OCI-LY7 (cell line): Measurements from ENCODE around the gene PLXDC2. TPM values are rescaled to one million over a fixed set of nuclear protein-coding genes. Genes with fewer than 3 reads are reported as not detected.

Experiments
- BruUV-seq: library from RNA; stranded (reverse); fragments of 400-500 nt; replicated peaks from 2 replicates; lab custom pipeline; 2021; lab: Mats Ljungman, UMichigan
- CTCF ChIA-PET: fragments of 300-600 bp; sonication (Branson Sonifier 250); formaldehyde crosslinking; loops from one replicate; lab custom pipeline; 2022; ENCODE audit warnings: antibody characterized with exemption; ENCODE audit not compliant: unreplicated experiment; lab: Charles Lee
- POLR2A ChIA-PET: fragments of 300-600 bp; sonication (Branson Sonifier 250); formaldehyde crosslinking; loops from one replicate; lab custom pipeline; 2022; ENCODE audit warnings: antibody characterized with exemption; lab: Charles Lee
- DNase-seq: peaks from one replicate; pipeline ENCODE4 v3.0.0-alpha.2; 2015; ENCODE audit warnings: low spot score
- H2AFZ ChIP-seq: fragments of 200-600 bp; sonication (generic), shearing (Covaris generic); 2 replicates; pipeline ENCODE4 v1.6.1; 2014; ENCODE audit warnings: mild to moderate bottlenecking, antibody characterized with exemption, low read length, moderate library complexity
- H3K27ac ChIP-seq: fragments of 200-600 bp; sonication (generic); 2 replicates; pipeline ENCODE4 v1.5.1; 2014; ENCODE audit warnings: mixed run types, low read depth, mild to moderate bottlenecking, moderate library complexity, low read length, inconsistent platforms; ENCODE audit not compliant: poor library complexity, severe bottlenecking
- H3K36me3 ChIP-seq: fragments of 200-600 bp; sonication (generic); 2 replicates; pipeline ENCODE4 v1.6.1; 2014; ENCODE audit warnings: mild to moderate bottlenecking, antibody characterized with exemption, low read length, moderate library complexity, mixed read lengths; ENCODE audit not compliant: insufficient read depth
- H3K4me1 ChIP-seq: fragments of 200-600 bp; sonication (generic); 2 replicates; pipeline ENCODE4 v1.5.1; 2014; ENCODE audit warnings: mild to moderate bottlenecking, low read length; ENCODE audit not compliant: insufficient read depth, poor library complexity, severe bottlenecking
- H3K4me2 ChIP-seq: fragments of 200-600 bp; sonication (generic); 2 replicates; pipeline ENCODE4 v1.6.1; 2014; ENCODE audit warnings: mild to moderate bottlenecking, low read length
- H3K4me3 ChIP-seq: fragments of 200-600 bp; sonication (generic); 2 replicates; pipeline ENCODE4 v1.5.1; 2014; ENCODE audit warnings: mild to moderate bottlenecking, low read depth, low read length; ENCODE audit not compliant: poor library complexity, severe bottlenecking
- H3K79me2 ChIP-seq: fragments of 200-600 bp; sonication (generic); 2 replicates; pipeline ENCODE4 v1.6.1; 2016; ENCODE audit warnings: low read depth, mild to moderate bottlenecking, low read length, moderate library complexity, mixed read lengths; ENCODE audit not compliant: insufficient read depth
- H3K9me2 ChIP-seq: fragments of 200-600 bp; sonication (generic); 2 replicates; pipeline ENCODE4 v1.6.1; 2016; ENCODE audit warnings: mild to moderate bottlenecking, low read length, mixed read lengths; ENCODE audit not compliant: insufficient read depth
- H3K9me3 ChIP-seq: fragments of 200-600 bp; sonication (generic); 2 replicates; pipeline ENCODE4 v1.6.1; 2014; ENCODE audit warnings: mild to moderate bottlenecking, mixed run types, low read length, mixed read lengths
- H4K20me1 ChIP-seq: fragments of 200-600 bp; sonication (generic); 2 replicates; pipeline ENCODE4 v1.6.1; 2014; ENCODE audit warnings: mild to moderate bottlenecking, antibody characterized with exemption, low read length, moderate library complexity, mixed read lengths; ENCODE audit not compliant: insufficient read depth
- CTCF ChIP-seq: fragments of 200-600 bp; sonication (generic); conservative IDR thresholded peaks from 2 replicates; pipeline ENCODE4 v1.5.1; 2014; ENCODE audit warnings: mild to moderate bottlenecking, antibody characterized with exemption, low read length, moderate library complexity, mixed read lengths
- EZH2phosphoT487 ChIP-seq: fragments of 200-600 bp; sonication (generic); IDR thresholded peaks from 2 replicates; pipeline ENCODE4 v1.6.1; 2018; ENCODE audit warnings: low read depth, borderline replicate concordance, mild to moderate bottlenecking, mixed run types, antibody characterized with exemption, low read length, moderate library complexity, mixed read lengths
- intact Hi-C: fragments of 100-400 bp; cut with micrococcal nuclease; formaldehyde crosslinking; loops from one replicate; pipeline ENCODE4 v1.10.0; 2022; ENCODE audit not compliant: unreplicated experiment
- total RNA-seq, 2 experiments: library from RNA; depleted of rRNA in 1 of 2; stranded (reverse); fragments of >200 nt in 1 of 2; shearing (Covaris generic) in 1 of 2; gene quantifications; 2 replicates each; pipeline ENCODE4 v1.2.3, GENCODE V29; 2014 to 2022

The PLXDC2 gene
- total RNA-seq, 2 experiments from 2014 or later, result not detected

DNA sequence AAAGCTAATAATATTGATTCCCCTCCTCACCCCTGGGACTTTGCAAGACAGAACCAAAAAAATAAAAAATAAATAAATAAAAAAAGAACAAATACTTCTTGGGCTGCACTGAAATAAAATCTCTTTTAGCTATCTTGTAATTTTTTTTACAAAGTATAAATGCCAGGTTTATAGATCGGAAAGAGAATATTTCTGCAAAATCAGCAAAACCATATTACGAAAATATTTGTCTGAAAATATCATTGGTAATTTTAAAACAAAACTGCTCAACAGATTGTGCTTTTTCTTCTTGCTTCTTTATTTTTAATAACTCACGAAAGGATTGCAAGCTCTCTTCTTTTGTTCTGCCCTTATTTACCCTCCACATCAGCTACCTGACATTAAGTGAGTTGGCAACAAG, 213.3 kb downstream of the PLXDC2 start:
- H2AFZ ChIP-seq, result no peak overlapping the region
- TF ChIP-seq EZH2phosphoT487 (no peak), CTCF (no peak)
- no peak overlapping the region for H3K27ac ChIP-seq
- DNase-seq, result no peak
- no peaks in the 10 kb centered on the region for H3K9me3 ChIP-seq
- ChIA-PET CTCF (no interaction called here), POLR2A (interaction anchor here (0.8 to 0.9 kb wide), 2 partner anchors 9 to 24 kb away, joined by 3 to 5 read pairs; no protein-coding TSS in a partner anchor)
- no peaks in the 10 kb centered on the region for H3K36me3 ChIP-seq
- intact Hi-C loops, result no loop called here
- H4K20me1 ChIP-seq, result no peaks in the 10 kb centered on the region
- H3K4me1 ChIP-seq, result no peaks in the 10 kb centered on the region
- no peak overlapping the region for H3K4me2 ChIP-seq
- H3K79me2 ChIP-seq, result no peaks in the 10 kb centered on the region
- no TSS peak for BruUV-seq
- no peaks in the 10 kb centered on the region for H3K9me2 ChIP-seq
- no peak overlapping the region for H3K4me3 ChIP-seq

DNA sequence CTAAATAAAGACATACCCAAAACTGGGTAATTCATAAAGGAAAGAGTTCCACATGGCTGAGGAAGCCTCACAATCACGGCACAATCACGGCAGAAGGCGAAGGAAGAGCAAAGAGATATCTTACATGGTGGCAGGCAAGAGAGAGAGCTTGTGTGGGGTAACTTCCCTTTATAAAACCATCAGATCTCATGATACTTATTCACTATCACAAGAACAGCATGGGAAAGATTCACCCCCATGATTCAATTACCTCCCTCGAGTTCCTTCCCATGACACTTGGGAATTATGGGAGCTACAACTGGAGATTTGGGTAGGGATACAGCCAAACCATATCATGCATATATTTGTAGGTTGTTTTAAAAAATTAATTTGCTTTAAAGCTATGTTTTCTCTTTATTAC, 217.2 kb downstream of the PLXDC2 start:
- POLR2A ChIA-PET, result interaction anchor here (0.5 to 0.8 kb wide), 2 partner anchors 15 to 21 kb away, joined by 3 to 4 read pairs; no protein-coding TSS in a partner anchor
- BruUV-seq, result no TSS peak
- intact Hi-C loops, result no loop called here
- Histone ChIP-seq H3K9me2 (no peaks in the 10 kb centered on the region), H3K79me2 (no peaks in the 10 kb centered on the region), H3K27ac (no peak overlapping the region), H2AFZ (no peak overlapping the region), H4K20me1 (no peaks in the 10 kb centered on the region), H3K4me2 (no peak overlapping the region), H3K9me3 (no peaks in the 10 kb centered on the region), H3K36me3 (no peaks in the 10 kb centered on the region), H3K4me3 (no peak overlapping the region), H3K4me1 (no peaks in the 10 kb centered on the region)
- TF ChIP-seq CTCF (no peak), EZH2phosphoT487 (no peak)
- no peak for DNase-seq
- CTCF ChIA-PET, result no interaction called here

GRCh38 chr10:20034732-20035131, 218.5 kb downstream of the PLXDC2 start:
- no peaks in the 10 kb centered on the region for H3K9me2 ChIP-seq
- H3K9me3 ChIP-seq, result no peaks in the 10 kb centered on the region
- no peaks in the 10 kb centered on the region for H3K4me1 ChIP-seq
- no peaks in the 10 kb centered on the region for H3K79me2 ChIP-seq
- ChIA-PET CTCF (no interaction called here), POLR2A (interaction anchor here (0.5 kb wide), 1 partner anchor 487 kb away, joined by 4 read pairs; no protein-coding TSS in a partner anchor)
- no peaks in the 10 kb centered on the region for H3K36me3 ChIP-seq
- no peak overlapping the region for H3K4me3 ChIP-seq
- intact Hi-C loops, result no loop called here
- no peak overlapping the region for H3K4me2 ChIP-seq
- no peak for DNase-seq
- no peak overlapping the region for H2AFZ ChIP-seq
- H4K20me1 ChIP-seq, result no peaks in the 10 kb centered on the region
- H3K27ac ChIP-seq, result no peak overlapping the region
- TF ChIP-seq CTCF (no peak), EZH2phosphoT487 (no peak)
- BruUV-seq, result no TSS peak
